HG02571 (cell line): ENCODE results near the gene TMEM236.
"Not testable (repeated sequence)": the region's sequence is repeated elsewhere in the genome, so short reads cannot be mapped to it uniquely, and the experiment has no call there.

Experiments
- ATAC-seq: cut with Tn5 transposase; IDR thresholded peaks from one replicate; pipeline ENCODE4 v1.9.1; 2021; ENCODE audit warnings: mild to moderate bottlenecking, moderate library complexity; ENCODE audit not compliant: unreplicated experiment

Gene TMEM236

GRCh38 chr10:17751781-17752445 lies at the start of gene TMEM236:
Gene TMEM236 (plus strand): TSS chr10:17752201. CDS start chr10:17752296, 95 bp downstream.
- ATAC-seq = no peak

- no peak for ATAC-seq
Observed at GRCh38 chr10:17703706-17704105, 48.3 kb upstream of the TMEM236 start.

GRCh38 chr10:17708821-17709220 lies 43.2 kb upstream of the TMEM236 start:
- ATAC-seq = no peak

GRCh38 chr10:17709492-17709891 lies 42.5 kb upstream of the TMEM236 start:
- no peak for ATAC-seq

- no peak for ATAC-seq
Observed at GRCh38 chr10:17710181-17710580, 41.8 kb upstream of the TMEM236 start.

GRCh38 chr10:17712053-17712452 lies 39.9 kb upstream of the TMEM236 start:
- ATAC-seq = no peak

- ATAC-seq = no peak
Observed at GRCh38 chr10:17712717-17713471, 39.1 kb upstream of the TMEM236 start.

GRCh38 chr10:17713758-17714157 lies 38.2 kb upstream of the TMEM236 start:
- no peak for ATAC-seq

- no peak for ATAC-seq
Observed at GRCh38 chr10:17716161-17716560, 35.8 kb upstream of the TMEM236 start.

- not testable (repeated sequence) for ATAC-seq
Observed at GRCh38 chr10:17722317-17723014, 29.5 kb upstream of the TMEM236 start.

- no peak for ATAC-seq
Observed at GRCh38 chr10:17725703-17726102, 26.3 kb upstream of the TMEM236 start.

GRCh38 chr10:17729630-17730029 lies 22.4 kb upstream of the TMEM236 start:
- ATAC-seq = no peak

GRCh38 chr10:17730667-17731066 lies 21.3 kb upstream of the TMEM236 start:
- no peak for ATAC-seq

GRCh38 chr10:17731331-17732020 lies 20.5 kb upstream of the TMEM236 start:
- no peak for ATAC-seq

- ATAC-seq = no peak
Observed at GRCh38 chr10:17733620-17734019, 18.4 kb upstream of the TMEM236 start.

- no peak for ATAC-seq
Observed at GRCh38 chr10:17734432-17735080, 17.4 kb upstream of the TMEM236 start.

- ATAC-seq = no peak
Observed at GRCh38 chr10:17735166-17735941, 16.6 kb upstream of the TMEM236 start.

- no peak for ATAC-seq
Observed at GRCh38 chr10:17736223-17736622, 15.8 kb upstream of the TMEM236 start.

- no peak for ATAC-seq
Observed at GRCh38 chr10:17737027-17737965, 14.7 kb upstream of the TMEM236 start.
